Trophoblast cell (in vitro differentiated cells and primary cell): Measurements from ENCODE around the gene GTSE1.

Experiments
- DNase-seq, 2 donors: peaks; one replicate each; pipeline ENCODE4 v3.0.0-alpha.2; 2016
- H2AFZ ChIP-seq: 2 replicates; pipeline ENCODE4 v1.6.1; 2013; ENCODE audit warnings: low read length, moderate library complexity, mild to moderate bottlenecking; ENCODE audit not compliant: insufficient read depth, poor library complexity
- H2AK5ac ChIP-seq: 2 replicates; pipeline ENCODE4 v1.6.1; 2013; ENCODE audit warnings: mild to moderate bottlenecking, low read length
- H2BK120ac ChIP-seq: 2 replicates; pipeline ENCODE4 v1.6.1; 2013; ENCODE audit warnings: low read length, mild to moderate bottlenecking, moderate library complexity; ENCODE audit not compliant: insufficient read depth, poor library complexity
- H2BK12ac ChIP-seq: 2 replicates; pipeline ENCODE4 v1.6.1; 2013; ENCODE audit warnings: mild to moderate bottlenecking, low read length, moderate library complexity
- H2BK5ac ChIP-seq: 2 replicates; pipeline ENCODE4 v1.6.1; 2013; ENCODE audit warnings: low read length, low read depth, moderate library complexity, mild to moderate bottlenecking; ENCODE audit not compliant: poor library complexity
- H3K14ac ChIP-seq: 2 replicates; pipeline ENCODE4 v1.6.1; 2013; ENCODE audit warnings: mild to moderate bottlenecking, low read length
- H3K18ac ChIP-seq: 2 replicates; pipeline ENCODE4 v1.6.1; 2013; ENCODE audit warnings: mild to moderate bottlenecking, low read length
- H3K23ac ChIP-seq: 2 replicates; pipeline ENCODE4 v1.6.1; 2013; ENCODE audit warnings: low read length
- H3K27ac ChIP-seq: 2 replicates; pipeline ENCODE4 v1.5.1; 2013; ENCODE audit warnings: low read depth, mild to moderate bottlenecking, inconsistent platforms, low read length, moderate library complexity
- H3K27me3 ChIP-seq: 2 replicates; pipeline ENCODE4 v1.6.1; 2013; ENCODE audit warnings: inconsistent platforms, mild to moderate bottlenecking, low read length, moderate library complexity; ENCODE audit not compliant: insufficient read depth
- H3K36me3 ChIP-seq, 2 experiments: 1 replicate in 1 of 2; 2 replicates in 1 of 2; pipeline ENCODE4 v1.6.1; 2013; ENCODE audit warnings: low read length in 2 of 2, mild to moderate bottlenecking in 2 of 2, moderate library complexity in 1 of 2; ENCODE audit not compliant: insufficient read depth in 2 of 2, control insufficient read depth in 1 of 2
- H3K4ac ChIP-seq: 2 replicates; pipeline ENCODE4 v1.6.1; 2013; ENCODE audit warnings: low read depth, mild to moderate bottlenecking, low read length, moderate library complexity
- H3K4me1 ChIP-seq, 2 experiments: 1 replicate in 1 of 2; 2 replicates in 1 of 2; pipeline ENCODE4 v1.6.1; 2013; ENCODE audit warnings: low read length in 2 of 2, mild to moderate bottlenecking in 2 of 2, moderate library complexity in 1 of 2; ENCODE audit not compliant: insufficient read depth in 2 of 2, control insufficient read depth in 1 of 2
- H3K4me2 ChIP-seq: 2 replicates; pipeline ENCODE4 v1.6.1; 2013; ENCODE audit warnings: inconsistent platforms, mild to moderate bottlenecking, low read length, moderate library complexity
- H3K4me3 ChIP-seq: 2 replicates; pipeline ENCODE4 v1.5.1; 2013; ENCODE audit warnings: mild to moderate bottlenecking, low read depth, low read length, inconsistent platforms
- H3K79me1 ChIP-seq: one replicate; pipeline ENCODE4 v1.6.1; 2013; ENCODE audit warnings: low read length
- H3K79me2 ChIP-seq: 2 replicates; pipeline ENCODE4 v1.6.1; 2013; ENCODE audit warnings: low read length, mild to moderate bottlenecking; ENCODE audit not compliant: control insufficient read depth, insufficient read depth, poor library complexity
- H3K9ac ChIP-seq: 2 replicates; pipeline ENCODE4 v1.6.1; 2013; ENCODE audit warnings: mild to moderate bottlenecking, low read length
- H3K9me3 ChIP-seq: 2 replicates; pipeline ENCODE4 v1.6.1; 2013; ENCODE audit warnings: low read depth, mild to moderate bottlenecking, control low read depth, inconsistent platforms, low read length; ENCODE audit not compliant: insufficient read depth
- H4K12ac ChIP-seq: 2 replicates; pipeline ENCODE4 v1.6.1; 2013; ENCODE audit warnings: low read depth, mild to moderate bottlenecking, low read length, moderate library complexity
- H4K8ac ChIP-seq: 2 replicates; pipeline ENCODE4 v1.6.1; 2013; ENCODE audit warnings: low read depth, mild to moderate bottlenecking, low read length, moderate library complexity
- H4K91ac ChIP-seq: one replicate; pipeline ENCODE4 v1.6.1; 2013; ENCODE audit warnings: low read depth, mild to moderate bottlenecking, low read length, moderate library complexity
- WGBS: extraction: QIAGEN DNeasy Blood & Tissue Kit; methylation state at CpG from one replicate; pipeline ENCODE4 v1.1.7; 2013; ENCODE audit warnings: missing lambda C conversion rate; ENCODE audit not compliant: insufficient read length, insufficient coverage; ENCODE audit errors: extremely low coverage; 5-methylcytosine and 5-hydroxymethylcytosine counted together

The GTSE1 gene

DNA sequence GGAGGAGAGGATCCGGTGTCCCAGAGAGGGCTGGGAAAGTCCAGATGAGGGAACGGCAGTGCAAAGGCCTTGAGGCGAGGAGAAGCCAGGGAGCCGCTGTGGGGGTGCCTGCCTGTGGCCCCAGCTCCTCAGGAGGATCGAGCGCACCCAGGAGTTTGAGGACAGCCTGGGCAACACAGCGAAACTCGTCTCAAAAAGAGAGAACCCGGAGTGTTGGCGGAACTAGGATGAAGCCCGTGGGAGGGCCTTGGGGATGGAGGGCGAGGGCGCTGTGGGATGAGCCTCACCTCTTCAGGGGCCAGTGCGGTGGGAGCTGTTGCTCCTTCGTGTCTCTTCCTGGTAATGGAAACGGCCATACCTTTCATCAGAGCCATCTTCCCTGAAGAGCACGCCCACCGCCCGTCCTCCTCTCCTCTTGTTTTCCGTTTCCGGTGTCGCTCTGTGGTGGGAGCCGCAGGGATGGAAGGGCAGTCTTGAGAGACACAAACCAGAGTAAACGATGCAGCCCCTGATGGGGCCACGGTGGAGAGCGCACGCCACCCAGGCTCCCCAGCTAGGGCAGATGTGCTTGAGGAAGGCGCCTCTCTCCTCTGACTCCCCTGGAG, 54.6 kb downstream of the GTSE1 start:
- Histone ChIP-seq H4K12ac (no peak overlapping the region), H3K27ac (no peak overlapping the region), H2AK5ac (no peak overlapping the region), H3K79me1 (no peaks in the 10 kb centered on the region), H3K4me3 (no peak overlapping the region), H2BK5ac (no peak overlapping the region), H2BK120ac (no peak overlapping the region), H3K9ac (no peak overlapping the region), H2BK12ac (no peak overlapping the region), H3K9me3 (peaks cover 2% of the 10 kb centered on the region), H3K14ac (no peak overlapping the region), H3K4me1 (no peaks in the 10 kb centered on the region), H3K23ac (no peak overlapping the region), H4K8ac (no peak overlapping the region), H3K36me3 (peaks cover 87 to 88% of the 10 kb centered on the region in 2 experiments), H3K79me2 (no peaks in the 10 kb centered on the region), H4K91ac (no peak overlapping the region), H3K4ac (no peak overlapping the region), H3K27me3 (no peaks in the 10 kb centered on the region), H2AFZ (no peak overlapping the region), H3K4me2 (no peak overlapping the region), H3K18ac (no peak overlapping the region)
- DNase-seq = no peak
- WGBS = no CpG with 5 or more reads among the region's 28 CpGs

DNA sequence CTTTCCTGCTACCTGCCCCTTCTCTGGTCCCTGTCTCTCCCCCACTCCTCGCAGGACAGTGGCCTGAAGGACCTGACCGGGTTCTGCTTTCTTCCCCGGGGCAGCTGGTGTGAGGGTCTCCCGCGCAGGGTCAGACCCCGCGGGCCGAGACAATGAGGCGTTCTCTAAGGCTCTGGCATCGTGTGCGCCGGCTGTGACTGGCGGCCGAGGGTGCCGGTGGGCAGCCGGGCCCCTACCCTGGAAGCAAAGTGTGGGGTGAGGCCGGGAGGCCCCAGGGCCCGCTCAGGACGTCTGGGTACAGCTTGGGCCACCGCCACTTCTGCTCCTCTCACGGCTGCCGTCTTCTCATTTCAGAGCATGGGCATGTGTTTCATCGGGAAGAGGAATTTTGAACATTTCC, 55.1 kb downstream of the GTSE1 start:
- Histone ChIP-seq H3K79me1 (no peaks in the 10 kb centered on the region), H2BK5ac (no peak overlapping the region), H3K14ac (no peak overlapping the region), H4K8ac (no peak overlapping the region), H3K36me3 (peaks cover 87 to 89% of the 10 kb centered on the region in 2 experiments), H3K23ac (no peak overlapping the region), H2AK5ac (no peak overlapping the region), H3K4me3 (no peak overlapping the region), H3K4me2 (no peak overlapping the region), H4K91ac (no peak overlapping the region), H4K12ac (no peak overlapping the region), H2AFZ (no peak overlapping the region), H3K79me2 (no peaks in the 10 kb centered on the region), H3K9me3 (peaks cover 2% of the 10 kb centered on the region), H3K27me3 (no peaks in the 10 kb centered on the region), H2BK12ac (no peak overlapping the region), H3K27ac (no peak overlapping the region), H3K4me1 (no peaks in the 10 kb centered on the region), H2BK120ac (no peak overlapping the region), H3K4ac (no peak overlapping the region), H3K18ac (no peak overlapping the region), H3K9ac (no peak overlapping the region)
- WGBS = no CpG with 5 or more reads among the region's 23 CpGs
- no peak for DNase-seq

GRCh38 chr22:46352276-46352675, 55.6 kb downstream of the GTSE1 start:
- H3K14ac ChIP-seq = no peak overlapping the region
- WGBS = no CpG with 5 or more reads among the region's 10 CpGs
- no peak overlapping the region for H4K12ac ChIP-seq

GRCh38 chr22:46352691-46353386, 56.2 kb downstream of the GTSE1 start:
- no peak overlapping the region for H2AFZ ChIP-seq
- no peak overlapping the region for H2BK120ac ChIP-seq
- no peaks in the 10 kb centered on the region for H3K27me3 ChIP-seq
- DNase-seq = peak in 1 of 2 donors; percentile 32
- no peak overlapping the region for H3K18ac ChIP-seq
- H3K4ac ChIP-seq = no peak overlapping the region
- H3K14ac ChIP-seq = no peak overlapping the region
- no peaks in the 10 kb centered on the region for H3K4me1 ChIP-seq
- H3K4me3 ChIP-seq = no peak overlapping the region
- no peak overlapping the region for H3K23ac ChIP-seq
- no peak overlapping the region for H3K9ac ChIP-seq
- no peak overlapping the region for H4K12ac ChIP-seq
- H3K4me2 ChIP-seq = no peak overlapping the region
- H4K8ac ChIP-seq = no peak overlapping the region
- H3K27ac ChIP-seq = no peak overlapping the region
- no peaks in the 10 kb centered on the region for H3K79me1 ChIP-seq
- no peak overlapping the region for H2BK12ac ChIP-seq
- H4K91ac ChIP-seq = no peak overlapping the region
- WGBS = no CpG with 5 or more reads among the region's 20 CpGs
- H3K79me2 ChIP-seq = no peaks in the 10 kb centered on the region
- H2AK5ac ChIP-seq = no peak overlapping the region
- H2BK5ac ChIP-seq = no peak overlapping the region
- peaks cover 2% of the 10 kb centered on the region for H3K9me3 ChIP-seq
- peaks cover 85 to 90% of the 10 kb centered on the region in 2 experiments for H3K36me3 ChIP-seq

More at GRCh38 chr22:46352276-46352675, 55.6 kb downstream of the GTSE1 start:
- H3K18ac ChIP-seq = no peak overlapping the region
- H3K9me3 ChIP-seq = peaks cover 2% of the 10 kb centered on the region
- no peaks in the 10 kb centered on the region for H3K27me3 ChIP-seq
- no peak overlapping the region for H3K4me3 ChIP-seq
- H3K23ac ChIP-seq = no peak overlapping the region
- H3K27ac ChIP-seq = no peak overlapping the region
- no peaks in the 10 kb centered on the region for H3K79me1 ChIP-seq
- no peak for DNase-seq
- H2AFZ ChIP-seq = no peak overlapping the region
- no peak overlapping the region for H4K91ac ChIP-seq
- no peak overlapping the region for H2BK12ac ChIP-seq
- H2BK120ac ChIP-seq = no peak overlapping the region
- no peaks in the 10 kb centered on the region for H3K79me2 ChIP-seq
- no peak overlapping the region for H3K9ac ChIP-seq
- H3K4ac ChIP-seq = no peak overlapping the region
- no peak overlapping the region for H4K8ac ChIP-seq
- H2AK5ac ChIP-seq = no peak overlapping the region
- H3K36me3 ChIP-seq = peaks cover 88 to 90% of the 10 kb centered on the region in 2 experiments
- no peak overlapping the region for H3K4me2 ChIP-seq
- H3K4me1 ChIP-seq = no peaks in the 10 kb centered on the region
- no peak overlapping the region for H2BK5ac ChIP-seq
